Activated CD4-positive, alpha-beta T cell treated with anti-CD3 and anti-CD28 coated beads, Interleukin-2, amount 50 U/mL, for 4 hours (primary cell): ENCODE measurements around the gene STK26.

Experiments used
- DNase-seq, 2 experiments: peaks; one replicate each; pipeline ENCODE4 v3.0.0-alpha.2; 2020

STK26 gene

DNA sequence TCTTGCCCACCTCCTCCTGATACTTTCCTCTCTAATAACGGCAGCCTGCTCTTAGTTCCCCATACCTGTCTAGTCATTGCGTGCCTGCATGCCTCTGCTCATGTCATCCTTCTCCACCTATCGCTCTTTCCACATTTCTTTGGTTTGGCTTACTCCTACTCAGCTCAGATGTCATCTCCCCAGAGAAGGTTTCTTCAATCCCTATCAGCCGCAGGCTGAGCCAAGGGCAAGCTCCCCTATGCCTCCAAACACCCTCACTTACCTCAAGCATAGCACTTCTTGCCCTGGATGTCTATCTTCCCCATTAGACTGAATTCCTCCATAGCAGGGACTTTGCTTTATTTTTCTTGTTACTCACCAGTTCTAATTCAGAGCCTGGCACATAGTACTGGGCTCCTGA, 78.1 kb downstream of the STK26 start:
- no peak for DNase-seq

- no peak for DNase-seq
Measured at GRCh38 chrX:132101799-132102198, 78.7 kb downstream of the STK26 start.

DNA sequence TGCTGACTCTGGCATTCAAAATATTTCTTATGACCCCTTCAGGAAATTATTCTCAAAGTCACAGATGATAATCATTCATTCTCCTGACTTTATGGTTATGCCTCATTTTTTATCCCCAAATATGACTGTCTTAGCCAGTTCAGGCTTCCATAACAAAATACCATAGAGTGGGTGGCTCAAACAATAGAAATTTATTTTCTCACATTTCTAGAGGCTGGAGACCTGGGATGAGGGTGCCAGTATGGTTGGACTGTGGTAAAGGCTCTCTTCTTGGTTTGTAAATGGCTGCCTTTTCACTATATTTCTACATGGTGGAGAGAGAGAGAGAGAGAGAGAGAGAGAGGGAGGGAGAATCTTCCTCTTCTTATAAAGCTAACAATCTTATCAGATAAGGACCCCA, 84.2 kb downstream of the STK26 start:
- DNase-seq: no peak

GRCh38 chrX:132114607-132115006, 91.5 kb downstream of the STK26 start:
- DNase-seq: no peak

- no peak for DNase-seq
Measured at GRCh38 chrX:132115792-132116191, 92.7 kb downstream of the STK26 start.

- no peak for DNase-seq
Measured at GRCh38 chrX:132118358-132118757, 95.3 kb downstream of the STK26 start.

DNA sequence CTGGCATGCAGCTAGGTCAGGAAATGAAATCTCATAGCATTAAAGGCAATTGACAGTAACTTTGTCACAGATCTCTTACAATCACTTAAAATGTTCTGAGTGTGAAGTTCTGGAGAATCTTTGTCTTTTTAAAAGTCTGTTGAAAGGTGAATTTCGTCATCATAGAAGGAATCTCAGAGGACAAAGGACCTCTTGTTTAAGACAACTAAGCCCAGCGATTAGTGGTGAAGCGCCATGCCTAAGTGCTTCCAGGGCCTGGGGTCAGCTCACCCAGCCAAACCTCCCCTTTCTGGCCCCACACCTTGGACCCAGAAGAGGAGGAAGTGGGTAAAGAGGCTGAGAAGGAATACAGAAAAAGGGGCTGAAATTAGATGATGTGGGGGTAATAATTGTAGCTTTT, 96.2 kb downstream of the STK26 start:
- DNase-seq: no peak

GRCh38 chrX:132119821-132120515, 96.9 kb downstream of the STK26 start:
- DNase-seq: no peak

- no peak for DNase-seq
Measured at GRCh38 chrX:132120913-132121312, 97.8 kb downstream of the STK26 start.
